Urothelium cell line (cell line): ENCODE data around the gene SLF2.

ENCODE experiments used
- DNase-seq: peaks from one replicate; pipeline ENCODE4 v3.0.0; 2011; ENCODE audit warnings: low spot score, mixed read lengths
- FAIRE-seq: peaks from 2 replicates; lab custom pipeline; 2011; peaks lifted over from hg19 to GRCh38; lab: Jason Lieb, UNC

Gene SLF2

DNA sequence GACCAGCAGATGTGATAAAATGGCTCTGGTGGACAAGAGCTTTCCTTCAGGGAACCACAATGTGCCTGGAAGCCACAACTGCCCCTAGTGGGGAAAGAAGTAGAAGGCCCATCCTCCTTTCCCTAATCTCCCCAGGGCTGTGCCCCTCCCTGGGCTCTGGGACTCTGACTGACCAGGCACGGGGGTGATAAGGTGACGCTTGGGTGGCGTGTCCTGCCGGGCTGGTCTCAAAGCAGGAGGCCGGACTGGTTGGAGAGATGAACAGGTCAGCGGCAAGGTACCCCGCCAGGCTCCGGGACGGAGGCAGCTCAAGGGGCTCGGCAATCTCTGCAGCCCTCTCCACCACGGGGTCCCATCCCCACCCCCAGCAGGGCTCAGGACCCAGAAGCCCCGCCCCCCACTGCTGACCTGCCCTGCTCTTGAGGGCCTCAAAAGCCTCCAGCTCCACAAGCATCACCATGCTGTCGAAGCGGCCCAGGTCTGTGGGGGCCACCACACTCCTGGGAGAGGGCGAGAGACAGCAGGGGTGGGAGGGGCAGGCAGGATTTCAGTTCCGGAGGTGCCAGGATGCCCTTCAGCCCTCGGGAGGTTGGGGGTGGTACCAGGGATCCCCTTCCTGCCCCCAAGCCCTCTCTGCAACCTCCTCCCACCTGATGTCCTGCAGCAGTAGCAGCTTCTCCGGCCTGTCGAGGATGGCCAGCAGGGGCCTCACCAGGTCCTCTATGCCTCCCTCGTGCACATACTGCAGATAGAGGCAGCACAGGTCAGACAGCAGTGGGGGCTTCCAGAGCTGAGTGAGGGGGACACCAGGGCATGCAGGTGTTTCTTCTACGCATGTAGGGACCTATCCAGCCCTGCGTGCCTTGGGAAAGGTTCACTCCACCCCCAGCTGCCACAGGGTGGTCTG lies 99.0 kb downstream of the SLF2 start:
- DNase-seq: peak; percentile 50
- no peak for FAIRE-seq

- DNase-seq (peak; percentile 89), FAIRE-seq (peak; percentile 94)
Measured at GRCh38 chr10:101012525-101013364, 100.0 kb downstream of the SLF2 start.

- DNase-seq (no peak), FAIRE-seq (no peak)
Measured at GRCh38 chr10:101013365-101013825, 100.6 kb downstream of the SLF2 start.

DNA sequence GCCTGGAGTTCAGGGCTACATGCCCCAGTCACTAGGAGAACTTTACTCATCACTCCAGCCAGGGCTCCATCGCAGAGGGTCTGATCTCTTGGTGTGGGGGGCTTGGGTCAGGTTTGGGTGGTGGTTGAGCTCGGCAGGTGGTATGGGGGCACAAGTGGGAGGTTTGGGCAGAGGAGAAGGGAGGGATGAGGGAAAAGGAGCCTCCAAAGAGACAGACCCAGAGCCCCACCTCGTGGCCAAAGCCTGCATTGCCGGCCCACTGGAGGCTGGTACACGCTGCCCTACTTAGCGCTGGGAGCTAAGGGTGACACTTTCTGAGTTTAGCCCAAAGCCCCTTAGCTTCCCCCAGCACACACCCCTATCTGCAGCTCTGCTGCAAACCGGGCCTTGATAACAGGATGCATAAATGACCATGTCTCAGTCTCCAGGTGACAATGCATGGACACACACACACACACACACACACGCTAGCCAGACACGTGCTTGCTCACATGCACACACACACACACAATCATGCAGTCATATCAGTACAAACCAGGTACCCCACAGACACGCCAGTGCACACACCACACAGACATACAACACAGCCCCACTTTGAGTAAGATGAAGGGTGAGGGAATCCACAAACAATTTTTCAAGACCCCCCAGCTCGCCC lies 101.6 kb downstream of the SLF2 start:
- FAIRE-seq: peak; percentile 85
- peak; percentile 66 for DNase-seq
